GM21381 (cell line): ENCODE measurements around the gene RAC2.
"Not testable (repeated sequence)": the region's sequence is repeated elsewhere in the genome, so short reads cannot be mapped to it uniquely, and the experiment has no call there.

Experiments used
- ATAC-seq: cut with Tn5 transposase; IDR thresholded peaks from one replicate; pipeline ENCODE4 v1.9.1; 2021; ENCODE audit warnings: mild to moderate bottlenecking, moderate library complexity; ENCODE audit not compliant: unreplicated experiment

RAC2 gene

GRCh38 chr22:37256075-37256726 is 12.1 kb upstream of the RAC2 start:
- no peak for ATAC-seq

- ATAC-seq: no peak
Observed at GRCh38 chr22:37255558-37256006, 11.5 kb upstream of the RAC2 start.

GRCh38 chr22:37254867-37255233 is 10.8 kb upstream of the RAC2 start:
- no peak for ATAC-seq

GRCh38 chr22:37254209-37254866 is 10.3 kb upstream of the RAC2 start:
- no peak for ATAC-seq

- no peak for ATAC-seq
Observed at GRCh38 chr22:37253126-37253660, 9.1 kb upstream of the RAC2 start.

- ATAC-seq: not testable (repeated sequence)
Observed at GRCh38 chr22:37251836-37252235, 7.8 kb upstream of the RAC2 start.

GRCh38 chr22:37249986-37250385 is 5.9 kb upstream of the RAC2 start:
- ATAC-seq: no peak

GRCh38 chr22:37248251-37248650 is 4.2 kb upstream of the RAC2 start:
- ATAC-seq: no peak

- no peak for ATAC-seq
Observed at GRCh38 chr22:37245740-37246139, 1.7 kb upstream of the RAC2 start.

- peak; percentile 33 for ATAC-seq
Observed at GRCh38 chr22:37244922-37245722, 1.1 kb upstream of the RAC2 start.

- peak; percentile 0 for ATAC-seq
Observed at GRCh38 chr22:37243402-37244113, 511 bp downstream of the RAC2 start.

GRCh38 chr22:37242395-37242918 is 1.6 kb downstream of the RAC2 start:
- peak; percentile 59 for ATAC-seq

- ATAC-seq: no peak
Observed at GRCh38 chr22:37241351-37242142, 2.5 kb downstream of the RAC2 start.

GRCh38 chr22:37240941-37241320 is 3.1 kb downstream of the RAC2 start:
- no peak for ATAC-seq

- no peak for ATAC-seq
Observed at GRCh38 chr22:37240240-37240940, 3.7 kb downstream of the RAC2 start.

- no peak for ATAC-seq
Observed at GRCh38 chr22:37239336-37240239, 4.5 kb downstream of the RAC2 start.

- no peak for ATAC-seq
Observed at GRCh38 chr22:37237371-37238268, 6.4 kb downstream of the RAC2 start.
